Measurements from ENCODE around the gene EVL. TPM values are rescaled to one million over a fixed set of nuclear protein-coding genes. Genes with fewer than 3 reads are reported as not detected.

Gene EVL
- total RNA-seq, 5 donors from 2014 or later (not counting 1 experiment from before 2014, with no cell fraction given), result 1,049 to 1,157 (median 1,125) TPM

DNA sequence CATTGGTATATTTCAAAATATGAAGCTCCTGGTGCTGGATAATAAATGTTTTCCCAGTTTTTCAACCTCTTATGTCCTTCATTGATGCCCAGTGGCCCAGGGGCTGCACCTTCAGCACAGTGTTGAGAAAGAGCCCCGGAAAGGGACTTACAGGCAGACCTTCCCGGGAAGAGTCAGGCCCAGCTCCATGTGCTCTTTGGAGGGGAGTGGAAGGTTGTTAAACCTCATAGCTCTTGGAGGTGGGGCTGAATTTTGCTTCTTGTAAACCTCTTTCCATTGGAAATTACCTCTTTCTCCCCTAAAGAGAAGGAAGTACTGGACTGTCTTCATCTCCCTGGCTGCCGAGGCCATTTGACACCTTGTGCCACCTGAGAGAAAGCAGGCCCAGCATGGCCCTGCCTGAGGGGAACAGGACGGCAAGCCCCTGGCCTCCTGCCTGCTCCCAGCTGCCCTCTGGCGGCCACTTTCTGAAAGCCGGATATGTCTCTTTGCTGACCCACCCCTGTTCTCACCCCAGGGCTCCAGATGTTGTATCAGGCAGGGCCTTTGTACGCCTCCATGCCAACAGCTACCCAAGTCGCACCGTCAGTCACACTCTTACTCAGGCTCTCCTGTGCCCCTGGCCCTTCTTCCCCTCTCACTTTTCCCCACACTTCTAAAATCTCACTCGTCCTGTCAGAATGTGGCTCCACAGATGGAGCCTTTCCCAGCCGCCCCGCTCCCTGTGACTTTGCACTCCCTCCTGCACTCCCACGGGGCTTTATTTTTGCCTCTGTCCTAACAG, 43.0 kb downstream of the EVL start:
- peaks cover 81 to 85% (median 81%) of the 10 kb centered on the region in 3 donors for H3K4me1 Mint-ChIP-seq
- peak; percentile 64 to 68 (median 66) for ATAC-seq (replicated peaks in 1 of 4)
- H3K27me3 Mint-ChIP-seq, result no peaks in the 10 kb centered on the region
- no peaks in the 10 kb centered on the region for H3K9me3 ChIP-seq
- peaks cover 51% of the 10 kb centered on the region for H3K36me3 Mint-ChIP-seq
- H3K36me3 ChIP-seq (ENCODE audit: control insufficient read depth in 2 of 2, extremely low read depth in 1 of 2, insufficient read depth in 1 of 2, low read length in 1 of 2), result peaks cover 26 to 95% of the 10 kb centered on the region in 2 donors
- no peaks in the 10 kb centered on the region for H3K9me3 Mint-ChIP-seq
- H3K4me1 ChIP-seq (ENCODE audit: control insufficient read depth in 1 of 2, extremely low read depth in 1 of 2, insufficient read depth in 2 of 2, low read length in 2 of 2), result peaks cover 45 to 85% of the 10 kb centered on the region in 2 experiments
- 35% methylated on average over 10 of the region's 13 CpGs for WGBS (ENCODE audit: insufficient coverage)
- peak; percentile 67 to 92 (median 85) for DNase-seq
- peak overlapping the region; percentile 81 for H3K27ac ChIP-seq (ENCODE audit: low read length)
- peak overlapping the region; percentile 94 to 96 for H3K27ac Mint-ChIP-seq
- CTCF ChIA-PET, result interaction anchor here (0.6 to 11.2 kb wide), 27 partner anchors 9 to 137 kb away, joined by 3 to 174 read pairs (median 5); partner anchors contain the start of gene EVL (in 2 of the 2)
- peak overlapping the region in 1 of 3 donors; percentile 81 for H3K4me3 Mint-ChIP-seq
- POLR2A ChIA-PET, result interaction anchor here (0.5 to 1.2 kb wide), 5 partner anchors 9 to 42 kb away, joined by 3 to 6 read pairs (median 3); no protein-coding TSS in a partner anchor
- no peak overlapping the region for H3K4me3 ChIP-seq (ENCODE audit: control insufficient read depth in 1 of 2, extremely low read depth in 1 of 2, low read length in 1 of 2)
- H3K27me3 ChIP-seq (replicated peaks in 1 of 2; ENCODE audit: control insufficient read depth in 2 of 2, extremely low read depth in 1 of 2, insufficient read depth in 2 of 2, low read length in 1 of 2), result no peaks in the 10 kb centered on the region

DNA sequence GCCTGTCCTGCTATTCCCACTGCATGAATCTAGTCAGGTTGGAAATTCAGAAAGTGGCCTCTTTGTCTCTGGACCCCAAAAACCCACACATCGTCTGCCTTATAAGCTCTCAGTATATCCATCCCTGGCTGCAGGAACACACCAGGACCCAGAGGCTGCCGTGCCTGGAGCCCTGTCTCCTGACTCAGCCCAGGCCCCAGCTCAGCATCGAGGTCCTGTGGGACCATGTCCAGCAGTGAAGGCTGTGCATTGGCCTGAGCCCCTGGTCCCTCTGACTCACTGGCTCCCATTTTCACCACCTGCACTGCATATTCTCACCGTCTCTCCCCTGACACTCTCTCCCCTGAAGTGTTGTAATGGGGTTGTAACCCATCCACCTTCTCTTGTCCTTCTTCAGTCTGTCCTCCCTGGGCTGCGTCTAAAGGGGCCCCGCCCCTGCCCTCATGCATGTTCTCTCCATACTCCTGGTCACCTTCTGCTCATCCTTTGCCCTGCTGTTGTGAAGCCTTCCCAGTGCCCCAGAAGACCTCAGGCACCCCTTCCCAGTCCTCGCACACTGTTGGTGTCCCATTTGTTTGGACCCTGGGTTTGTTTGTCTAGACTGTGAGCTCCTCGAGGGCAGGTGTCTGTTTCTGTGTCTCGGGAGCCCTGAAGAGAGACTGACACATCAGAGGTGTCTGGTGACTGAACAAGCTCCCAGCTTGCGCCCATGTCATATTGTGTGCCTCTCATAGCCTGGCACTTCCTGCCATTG, 43.8 kb downstream of the EVL start:
- peaks cover 27 to 95% of the 10 kb centered on the region in 2 donors for H3K36me3 ChIP-seq (ENCODE audit: control insufficient read depth in 2 of 2, extremely low read depth in 1 of 2, insufficient read depth in 1 of 2, low read length in 1 of 2)
- H3K4me3 Mint-ChIP-seq, result peak overlapping the region in 1 of 3 donors; percentile 81
- H3K27me3 Mint-ChIP-seq, result no peaks in the 10 kb centered on the region
- no peaks in the 10 kb centered on the region for H3K9me3 Mint-ChIP-seq
- ATAC-seq (replicated peaks in 1 of 4), result no peak
- CTCF ChIA-PET, result interaction anchor here (0.7 to 11.2 kb wide), 14 partner anchors 10 to 128 kb away, joined by 3 to 174 read pairs (median 9); partner anchors contain the start of gene EVL (in 1 of the 2)
- POLR2A ChIA-PET, result no interaction called here
- DNase-seq, result no peak
- 57% methylated on average over 5 of the region's 10 CpGs for WGBS (ENCODE audit: insufficient coverage)
- peak overlapping the region; percentile 43 for H3K27ac ChIP-seq (ENCODE audit: low read length)
- no peaks in the 10 kb centered on the region for H3K27me3 ChIP-seq (replicated peaks in 1 of 2; ENCODE audit: control insufficient read depth in 2 of 2, extremely low read depth in 1 of 2, insufficient read depth in 2 of 2, low read length in 1 of 2)
- peaks cover 50% of the 10 kb centered on the region for H3K36me3 Mint-ChIP-seq
- H3K9me3 ChIP-seq, result no peaks in the 10 kb centered on the region
- H3K27ac Mint-ChIP-seq, result peak overlapping the region; percentile 94 to 96
- no peak overlapping the region for H3K4me3 ChIP-seq (ENCODE audit: control insufficient read depth in 1 of 2, extremely low read depth in 1 of 2, low read length in 1 of 2)
- H3K4me1 ChIP-seq (ENCODE audit: control insufficient read depth in 1 of 2, extremely low read depth in 1 of 2, insufficient read depth in 2 of 2, low read length in 2 of 2), result peaks cover 37 to 83% of the 10 kb centered on the region in 2 experiments
- H3K4me1 Mint-ChIP-seq, result peaks cover 78 to 84% (median 80%) of the 10 kb centered on the region in 3 donors

- Mint-ChIP-seq H3K9me3 (no peaks in the 10 kb centered on the region), H3K27ac (peak overlapping the region; percentile 94 to 96), H3K4me3 (peak overlapping the region in 1 of 3 donors; percentile 54), H3K27me3 (no peaks in the 10 kb centered on the region), H3K36me3 (peaks cover 45% of the 10 kb centered on the region), H3K4me1 (peaks cover 72 to 79% (median 75%) of the 10 kb centered on the region in 3 donors)
- Histone ChIP-seq H3K27me3 (replicated peaks in 1 of 2; ENCODE audit: control insufficient read depth in 2 of 2, extremely low read depth in 1 of 2, insufficient read depth in 2 of 2, low read length in 1 of 2) (no peaks in the 10 kb centered on the region), H3K9me3 (no peaks in the 10 kb centered on the region), H3K36me3 (ENCODE audit: control insufficient read depth in 2 of 2, extremely low read depth in 1 of 2, insufficient read depth in 1 of 2, low read length in 1 of 2) (peaks cover 29 to 95% of the 10 kb centered on the region in 2 donors), H3K4me1 (ENCODE audit: control insufficient read depth in 1 of 2, extremely low read depth in 1 of 2, insufficient read depth in 2 of 2, low read length in 2 of 2) (peaks cover 34 to 84% of the 10 kb centered on the region in 2 experiments), H3K27ac (ENCODE audit: low read length) (no peak overlapping the region), H3K4me3 (ENCODE audit: control insufficient read depth in 1 of 2, extremely low read depth in 1 of 2, low read length in 1 of 2) (no peak overlapping the region)
- POLR2A ChIA-PET, result no interaction called here
- DNase-seq, result no peak
- CTCF ChIA-PET, result interaction anchor here (0.7 to 11.2 kb wide), 6 partner anchors 13 to 127 kb away, joined by 3 to 174 read pairs (median 12); no protein-coding TSS in a partner anchor
- WGBS (ENCODE audit: insufficient coverage), result 100% methylated on average over 4 of the region's 9 CpGs
- ATAC-seq (replicated peaks in 1 of 4), result no peak
Observed at GRCh38 chr14:100109594-100109955, 44.4 kb downstream of the EVL start.

DNA sequence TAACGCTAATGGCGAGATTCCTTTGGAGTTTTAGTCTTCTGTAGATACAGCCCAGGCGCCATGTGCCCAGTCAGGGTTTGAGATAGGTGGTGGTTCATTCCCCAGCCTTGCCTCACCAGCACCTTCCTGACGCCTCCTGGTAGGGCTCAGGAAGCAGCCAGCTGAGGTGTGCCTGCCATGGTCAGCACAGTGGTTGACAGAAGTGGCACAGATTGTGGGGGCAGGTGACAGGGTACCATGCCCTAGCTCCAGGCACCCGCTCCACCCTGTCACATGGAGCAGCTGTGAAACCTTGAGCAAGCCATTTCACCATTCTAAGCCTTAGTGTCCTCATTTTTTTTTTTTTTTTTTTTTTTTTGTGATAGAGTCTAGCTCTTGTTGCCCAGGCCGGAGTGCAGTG, 45.6 kb downstream of the EVL start:
- no peaks in the 10 kb centered on the region for H3K9me3 Mint-ChIP-seq
- H3K36me3 Mint-ChIP-seq, result peaks cover 48% of the 10 kb centered on the region

GRCh38 chr14:100111931-100112704, 46.9 kb downstream of the EVL start:
- H3K4me3 ChIP-seq (ENCODE audit: control insufficient read depth in 1 of 2, extremely low read depth in 1 of 2, low read length in 1 of 2), result no peak overlapping the region
- H3K36me3 ChIP-seq (ENCODE audit: control insufficient read depth in 2 of 2, extremely low read depth in 1 of 2, insufficient read depth in 1 of 2, low read length in 1 of 2), result peaks cover 29 to 97% of the 10 kb centered on the region in 2 donors
- H3K9me3 Mint-ChIP-seq, result no peaks in the 10 kb centered on the region
- peaks cover 60 to 62% (median 61%) of the 10 kb centered on the region in 3 donors for H3K4me1 Mint-ChIP-seq
- H3K4me1 ChIP-seq (ENCODE audit: control insufficient read depth in 1 of 2, extremely low read depth in 1 of 2, insufficient read depth in 2 of 2, low read length in 2 of 2), result peaks cover 10 to 70% of the 10 kb centered on the region in 2 experiments
- H3K4me3 Mint-ChIP-seq, result no peak overlapping the region
- no peaks in the 10 kb centered on the region for H3K27me3 Mint-ChIP-seq
- ATAC-seq (replicated peaks in 1 of 4), result no peak
- H3K27me3 ChIP-seq (replicated peaks in 1 of 2; ENCODE audit: control insufficient read depth in 2 of 2, extremely low read depth in 1 of 2, insufficient read depth in 2 of 2, low read length in 1 of 2), result no peaks in the 10 kb centered on the region
- H3K9me3 ChIP-seq, result no peaks in the 10 kb centered on the region
- ChIA-PET CTCF (interaction anchor here in 1 of 2 donors (1.2 to 11.2 kb wide), 2 partner anchors 40 to 60 kb away, joined by 3 to 174 read pairs; no protein-coding TSS in a partner anchor), POLR2A (no interaction called here)
- peak overlapping the region; percentile 80 to 82 for H3K27ac Mint-ChIP-seq
- WGBS (ENCODE audit: insufficient coverage), result 84% methylated on average over 10 of the region's 11 CpGs
- no peak overlapping the region for H3K27ac ChIP-seq (ENCODE audit: low read length)
- no peak for DNase-seq
- H3K36me3 Mint-ChIP-seq, result peaks cover 47% of the 10 kb centered on the region

More for the DNA sequence above, 45.6 kb downstream of the EVL start:
- no peak for DNase-seq
- H3K27me3 Mint-ChIP-seq, result no peaks in the 10 kb centered on the region
- Histone ChIP-seq H3K4me1 (ENCODE audit: control insufficient read depth in 1 of 2, extremely low read depth in 1 of 2, insufficient read depth in 2 of 2, low read length in 2 of 2) (peaks cover 22 to 79% of the 10 kb centered on the region in 2 experiments), H3K9me3 (no peaks in the 10 kb centered on the region), H3K4me3 (ENCODE audit: control insufficient read depth in 1 of 2, extremely low read depth in 1 of 2, low read length in 1 of 2) (no peak overlapping the region), H3K27me3 (replicated peaks in 1 of 2; ENCODE audit: control insufficient read depth in 2 of 2, extremely low read depth in 1 of 2, insufficient read depth in 2 of 2, low read length in 1 of 2) (no peaks in the 10 kb centered on the region), H3K27ac (ENCODE audit: low read length) (no peak overlapping the region), H3K36me3 (ENCODE audit: control insufficient read depth in 2 of 2, extremely low read depth in 1 of 2, insufficient read depth in 1 of 2, low read length in 1 of 2) (peaks cover 26 to 97% of the 10 kb centered on the region in 2 donors)
- no peak overlapping the region for H3K27ac Mint-ChIP-seq
- POLR2A ChIA-PET, result interaction anchor here in 1 of 2 donors (0.6 kb wide), 1 partner anchor 124 kb away, joined by 5 read pairs; no protein-coding TSS in a partner anchor
- H3K4me3 Mint-ChIP-seq, result no peak overlapping the region
- ATAC-seq (replicated peaks in 1 of 4), result no peak
- H3K4me1 Mint-ChIP-seq, result peaks cover 66 to 70% (median 68%) of the 10 kb centered on the region in 3 donors
- CTCF ChIA-PET, result interaction anchor here in 1 of 2 donors (0.7 to 11.2 kb wide), 4 partner anchors 38 to 106 kb away, joined by 3 to 174 read pairs (median 4); no protein-coding TSS in a partner anchor
- WGBS (ENCODE audit: insufficient coverage), result 100% methylated on average over 1 of the region's 6 CpGs

All from T-cell (primary cell).